Measurements from ENCODE around the gene GBX2.

- no peak for TF ChIP-seq GABPB1 (CRISPR knock-in tag; IDR thresholded peaks at IDR 0.05)
- no peak for TF ChIP-seq TCF7L2 (IDR thresholded peaks at IDR 0.05; ENCODE audit: low read depth, low read length)
- no peak for TF ChIP-seq POLR2A (conservative IDR thresholded peaks at IDR 0.05)
- TF ChIP-seq L3MBTL2 (IDR thresholded peaks at IDR 0.05) = no peak
- TF ChIP-seq JUND (IDR thresholded peaks at IDR 0.05; ENCODE audit: borderline replicate concordance, low read depth, low read length) = no peak
- no peak for TF ChIP-seq JUND (tag; IDR thresholded peaks at IDR 0.05; ENCODE audit: borderline replicate concordance, low read depth, low read length)
- TF ChIP-seq ZSCAN32 (CRISPR knock-in tag; IDR thresholded peaks at IDR 0.05) = no peak
- no peak for TF ChIP-seq CTCF (IDR thresholded peaks at IDR 0.05 in 2 of 3, conservative IDR thresholded peaks at IDR 0.05 in 1 of 3; ENCODE audit: insufficient read depth in 2 of 3, low read depth in 1 of 3, low read length in 3 of 3)
Observed at GRCh38 chr2:236215196-236215595, 47.0 kb upstream of the GBX2 start.

All from K562 (cell line).